HCT116 (cell line): ENCODE measurements around the gene UBE2D2. TPM values are rescaled to one million over a fixed set of nuclear protein-coding genes. Genes with fewer than 3 reads are reported as not detected.
A peak's percentile ranks its signal among the peaks of the same experiment; 100 is the strongest.

Experiments used
- ATAC-seq: fragments of 200-7000 bp; cut with Tn5 transposase; 2 replicates; pipeline ENCODE4 v1.9.1; 2020; ENCODE audit warnings: mild to moderate bottlenecking, moderate library complexity
- BruUV-seq: library from RNA; stranded (reverse); fragments of 400-500 nt; replicated peaks from 2 replicates; lab custom pipeline; 2021; lab: Mats Ljungman, UMichigan
- CTCF ChIA-PET: fragments of 300-600 bp; sonication (Branson Sonifier 250); formaldehyde crosslinking; loops from one replicate; lab custom pipeline; 2021; ENCODE audit warnings: antibody characterized with exemption; lab: Charles Lee
- POLR2A ChIA-PET: fragments of 300-600, 350-600 bp; sonication (Branson Sonifier 250); formaldehyde crosslinking; loops from one replicate; lab custom pipeline; 2021; ENCODE audit warnings: antibody characterized with exemption; lab: Charles Lee
- RAD21 ChIA-PET, 2 experiments: fragments of 300-600 bp; sonication (Branson Sonifier 250); formaldehyde crosslinking; loops; one replicate each; lab custom pipeline; 2023; ENCODE audit warnings: low total read pairs in 2 of 2; ENCODE audit not compliant: uncharacterized antibody in 2 of 2, unreplicated experiment in 2 of 2, low non-redundant PET in 1 of 2; lab: Charles Lee
- DNase-seq: peaks from one replicate; pipeline ENCODE4 v3.0.0-alpha.2; 2010; ENCODE audit warnings: low read depth, low spot score
- H2AFZ ChIP-seq: fragments of 200-600 bp; shearing (Covaris generic), sonication (generic); 2 replicates; pipeline ENCODE4 v1.6.1; 2017; ENCODE audit warnings: low read depth, mixed run types, mixed read lengths, antibody characterized with exemption, low read length; ENCODE audit not compliant: poor library complexity, severe bottlenecking
- H3K27ac ChIP-seq: 2 replicates; pipeline ENCODE4 v1.5.1; 2012; ENCODE audit warnings: low read depth, low read length
- H3K27me3 ChIP-seq: fragments of 200-600 bp; sonication (generic); 2 replicates; pipeline ENCODE4 v1.6.1; 2016; ENCODE audit warnings: mixed run types, low read length, mixed read lengths; ENCODE audit not compliant: insufficient read depth
- H3K36me3 ChIP-seq, 2 experiments: fragments of 200-500 bp in 1 of 2; fragments of 200-600 bp in 1 of 2; sonication (Bioruptor generic) in 1 of 2; sonication (generic) in 1 of 2; 2 replicates each; pipeline versions ENCODE4 v1.5.1 to v1.6.1; 2014 to 2016; ENCODE audit warnings: low read length in 2 of 2, inconsistent platforms in 1 of 2, mixed read lengths in 1 of 2, mixed run types in 1 of 2; ENCODE audit not compliant: insufficient read depth in 2 of 2, control insufficient read depth in 1 of 2
- H3K4me1 ChIP-seq, 2 experiments: fragments of 200-600 bp in 1 of 2; sonication (generic) in 1 of 2; 2 replicates each; pipeline versions ENCODE4 v1.5.1 to v1.6.1; 2012 to 2017; ENCODE audit warnings: low read length in 2 of 2, inconsistent platforms in 1 of 2, mild to moderate bottlenecking in 1 of 2, mixed read lengths in 1 of 2, mixed run types in 1 of 2, moderate library complexity in 1 of 2; ENCODE audit not compliant: insufficient read depth in 2 of 2, control insufficient read depth in 1 of 2
- H3K4me2 ChIP-seq: fragments of 200-600 bp; sonication (generic); 2 replicates; pipeline ENCODE4 v1.6.1; 2017; ENCODE audit warnings: mixed run types, low read length, mixed read lengths
- H3K4me3 ChIP-seq, 2 experiments: fragments of 200-600 bp in 1 of 2; sonication (generic) in 1 of 2; replicated peaks in 1 of 2; 2 replicates each; pipeline ENCODE4 v1.5.1; 2011 to 2016; ENCODE audit warnings: low read length in 2 of 2, control low read depth in 1 of 2, low read depth in 1 of 2, mild to moderate bottlenecking in 1 of 2, mixed read lengths in 1 of 2, mixed run types in 1 of 2
- H3K79me2 ChIP-seq: fragments of 200-600 bp; sonication (generic); 2 replicates; pipeline ENCODE4 v1.6.1; 2017; ENCODE audit warnings: mild to moderate bottlenecking, mixed run types, low read length, moderate library complexity, mixed read lengths; ENCODE audit not compliant: insufficient read depth
- H3K9ac ChIP-seq: fragments of 200-600 bp; sonication (generic); 2 replicates; pipeline ENCODE4 v1.6.1; 2016; ENCODE audit warnings: low read length, mixed read lengths
- H3K9me2 ChIP-seq: fragments of 200-600 bp; sonication (generic), shearing (Covaris generic); 2 replicates; pipeline ENCODE4 v1.6.1; 2017; ENCODE audit warnings: mixed run types, mild to moderate bottlenecking, moderate library complexity; ENCODE audit not compliant: insufficient read depth
- H3K9me3 ChIP-seq, 2 experiments: fragments of 200-500 bp in 1 of 2; fragments of 200-600 bp in 1 of 2; sonication (Bioruptor generic) in 1 of 2; sonication (generic) in 1 of 2; 2 replicates each; pipeline ENCODE4 v1.6.1; 2014 to 2017; ENCODE audit warnings: low read length in 2 of 2, mixed read lengths in 2 of 2, inconsistent platforms in 1 of 2, low read depth in 1 of 2, mild to moderate bottlenecking in 1 of 2, mixed run types in 1 of 2, moderate library complexity in 1 of 2; ENCODE audit not compliant: control insufficient read depth in 1 of 2, insufficient read depth in 1 of 2
- H4K20me1 ChIP-seq: fragments of 200-600 bp; sonication (generic), shearing (Covaris generic); 2 replicates; pipeline ENCODE4 v1.6.1; 2017; ENCODE audit warnings: mixed run types, mild to moderate bottlenecking, moderate library complexity; ENCODE audit not compliant: insufficient read depth
- ATF3 ChIP-seq: IDR thresholded peaks from 2 replicates; pipeline ENCODE4 v1.6.1; 2012
- CBX3 ChIP-seq: IDR thresholded peaks from 2 replicates; pipeline ENCODE4 v1.6.1; 2012; ENCODE audit warnings: low read depth
- CEBPB ChIP-seq: IDR thresholded peaks from 2 replicates; pipeline ENCODE4 v1.6.1; 2012; ENCODE audit warnings: low read depth
- EGR1 ChIP-seq: IDR thresholded peaks from 2 replicates; pipeline ENCODE4 v1.6.1; 2012; ENCODE audit warnings: low read depth
- ELF1 ChIP-seq: IDR thresholded peaks from 2 replicates; pipeline ENCODE4 v1.6.1; 2012; ENCODE audit warnings: low read depth, borderline replicate concordance
- EZH2 ChIP-seq: fragments of 200-600 bp; sonication (generic); IDR thresholded peaks from 2 replicates; pipeline ENCODE4 v1.6.1; 2017; ENCODE audit warnings: antibody characterized with exemption, mixed run types
- FOSL1 ChIP-seq: IDR thresholded peaks from 2 replicates; pipeline ENCODE4 v1.6.1; 2012; ENCODE audit warnings: low read depth
- JUND ChIP-seq: IDR thresholded peaks from 2 replicates; pipeline ENCODE4 v1.6.1; 2012
- POLR2A ChIP-seq: IDR thresholded peaks from 2 replicates; pipeline ENCODE4 v1.7.0; 2011; ENCODE audit warnings: borderline replicate concordance; ENCODE audit not compliant: insufficient read depth, insufficient read length; ENCODE audit errors: extremely low read depth
- POLR2AphosphoS5 ChIP-seq: IDR thresholded peaks from 2 replicates; pipeline ENCODE4 v1.6.1; 2011; ENCODE audit warnings: mild to moderate bottlenecking, low read depth, low read length, moderate library complexity
- RAD21 ChIP-seq: IDR thresholded peaks from 2 replicates; pipeline ENCODE4 v1.6.1; 2012; ENCODE audit warnings: low read depth, mild to moderate bottlenecking
- SIN3A ChIP-seq: IDR thresholded peaks from 2 replicates; pipeline ENCODE4 v1.6.1; 2012; ENCODE audit warnings: low read depth
- SP1 ChIP-seq: IDR thresholded peaks from 2 replicates; pipeline ENCODE4 v1.6.1; 2012; ENCODE audit warnings: low read depth
- SRF ChIP-seq: IDR thresholded peaks from 2 replicates; pipeline ENCODE4 v1.6.1; 2012; ENCODE audit warnings: low read depth
- TCF7L2 ChIP-seq: IDR thresholded peaks from 2 replicates; pipeline ENCODE4 v1.7.0; 2011; ENCODE audit warnings: borderline replicate concordance, inconsistent platforms; ENCODE audit not compliant: insufficient read depth, insufficient read length; ENCODE audit errors: extremely low read depth
- YY1 ChIP-seq: IDR thresholded peaks from 2 replicates; pipeline ENCODE4 v1.6.1; 2011; ENCODE audit warnings: low read length, low read depth, moderate library complexity, mild to moderate bottlenecking; ENCODE audit not compliant: insufficient replicate concordance; ENCODE audit errors: extremely low read depth
- ZBTB33 ChIP-seq: IDR thresholded peaks from 2 replicates; pipeline ENCODE4 v1.6.1; 2011; ENCODE audit warnings: mild to moderate bottlenecking, low read length, moderate library complexity; ENCODE audit not compliant: insufficient replicate concordance; ENCODE audit errors: extremely low read depth
- ZFX ChIP-seq: fragments of 450-650 bp; IDR thresholded peaks from 2 replicates; pipeline ENCODE4 v1.6.1; 2017
- ZNF274 ChIP-seq: fragments of 200-500 bp; sonication (Bioruptor generic); IDR thresholded peaks from 2 replicates; pipeline ENCODE4 v1.6.1; 2014; ENCODE audit warnings: mild to moderate bottlenecking, low read depth, low read length, inconsistent platforms
- intact Hi-C: fragments of 100-400 bp; cut with micrococcal nuclease; formaldehyde crosslinking; loops from 2 replicates; pipeline ENCODE4 v1.10.0; 2022
- total RNA-seq: library from RNA; stranded (reverse); gene quantifications from one replicate; pipeline ENCODE4 v1.2.1, GENCODE V29; 2021; ENCODE audit not compliant: unreplicated experiment

UBE2D2 gene
- total RNA-seq, 1 experiment from 2014 or later: 140 TPM

- H3K4me2 ChIP-seq: peak overlapping the region; percentile 84
- H3K9me3 ChIP-seq: no peaks in the 10 kb centered on the region
These were observed 86.5 kb downstream of the UBE2D2 start for GRCh38 chr5:139647506-139648204.

More at GRCh38 chr5:139647506-139648204, 86.5 kb downstream of the UBE2D2 start:
- no peak for ATAC-seq
- CTCF ChIA-PET: interaction anchor here (0.9 to 1.9 kb wide), 6 partner anchors 11 to 128 kb away, joined by 3 to 56 read pairs (median 8); no protein-coding TSS in a partner anchor
- H3K9ac ChIP-seq: peak overlapping the region; percentile 87
- no peaks in the 10 kb centered on the region for H3K27me3 ChIP-seq
- peak overlapping the region; percentile 80 to 84 for H3K4me3 ChIP-seq
- intact Hi-C loops: loop anchor here (1.0 kb wide), 1 partner anchor 9 kb away; no protein-coding TSS in a partner anchor
- H3K9me2 ChIP-seq: no peaks in the 10 kb centered on the region
- no peak for TF ChIP-seq SRF
- TF ChIP-seq YY1: no peak
- no peak for TF ChIP-seq POLR2A
- TF ChIP-seq ZNF274: no peak
- TF ChIP-seq ZBTB33: no peak
- no peak for TF ChIP-seq EZH2
- TF ChIP-seq CBX3: no peak
- no peak for TF ChIP-seq TCF7L2
- no peak for TF ChIP-seq SP1
- no peak for TF ChIP-seq EGR1
- no peak for TF ChIP-seq ELF1
- no peak for TF ChIP-seq JUND
- TF ChIP-seq ZFX: no peak
- TF ChIP-seq RAD21: no peak
- TF ChIP-seq CEBPB: no peak
- TF ChIP-seq ATF3: no peak
- no peak for TF ChIP-seq SIN3A
- TF ChIP-seq POLR2AphosphoS5: no peak
- TF ChIP-seq FOSL1: no peak
- TF ChIP-seq, all 23 proteins: peak for 0
- Histone ChIP-seq H3K27ac (peak overlapping the region; percentile 59), H3K4me1 (peaks cover 52 to 63% of the 10 kb centered on the region in 2 experiments), H4K20me1 (peaks cover 6% of the 10 kb centered on the region; the same call in 1 of the 2 replicates), H3K36me3 (no peaks in the 10 kb centered on the region), H2AFZ (peak overlapping the region; percentile 70), H3K79me2 (peaks cover 39% of the 10 kb centered on the region)
- BruUV-seq: no TSS peak
- ChIA-PET POLR2A (interaction anchor here (0.5 to 3.9 kb wide), 5 partner anchors 10 to 61 kb away, joined by 3 to 62 read pairs (median 3); no protein-coding TSS in a partner anchor), RAD21 (interaction anchor here (0.8 to 1.9 kb wide), 7 partner anchors 10 to 118 kb away, joined by 3 to 31 read pairs (median 5); no protein-coding TSS in a partner anchor)
- DNase-seq: no peak
